Natural killer cell (primary cell): ENCODE data around the gene FAAP24. TPM values are rescaled to one million over a fixed set of nuclear protein-coding genes. Genes with fewer than 3 reads are reported as not detected.

Source experiments
- ATAC-seq, 3 donors: fragments of 150-1000 bp in 2 of 3; fragments of 200-7000 bp in 1 of 3; cut with Tn5 transposase; 1 replicate in 1 of 3; 2 replicates in 2 of 3; pipeline ENCODE4 v1.10.0; 2021; ENCODE audit warnings: mild to moderate bottlenecking in 2 of 3, moderate library complexity in 2 of 3
- DNase-seq, 2 donors: peaks; one replicate each; pipeline versions ENCODE4 v3.0.0 to v3.0.0-alpha.2; 2013 to 2021; ENCODE audit warnings: mixed read lengths in 1 of 2
- H3K27ac ChIP-seq: one replicate; pipeline ENCODE4 v1.5.1; 2013; ENCODE audit warnings: mild to moderate bottlenecking, low read length
- H3K27me3 ChIP-seq: one replicate; pipeline ENCODE4 v1.6.1; 2013; ENCODE audit warnings: low read length; ENCODE audit not compliant: control insufficient read depth, insufficient read depth
- H3K36me3 ChIP-seq: one replicate; pipeline ENCODE4 v1.6.1; 2013; ENCODE audit warnings: low read length; ENCODE audit not compliant: control insufficient read depth, insufficient read depth
- H3K4me1 ChIP-seq: one replicate; pipeline ENCODE4 v1.6.1; 2013; ENCODE audit warnings: low read length; ENCODE audit not compliant: control insufficient read depth, insufficient read depth
- H3K4me3 ChIP-seq: one replicate; pipeline ENCODE4 v1.5.1; 2013; ENCODE audit warnings: low read length
- H3K9me3 ChIP-seq: one replicate; pipeline ENCODE4 v1.6.1; 2013; ENCODE audit warnings: low read length; ENCODE audit not compliant: control insufficient read depth, insufficient read depth
- H3K27ac Mint-ChIP-seq, 2 donors: one replicate each; pipeline ENCODE4 v1.8.0; 2022; ENCODE audit warnings: mild to moderate bottlenecking in 2 of 2, mixed read lengths in 2 of 2, moderate library complexity in 1 of 2
- H3K27me3 Mint-ChIP-seq, 2 donors: one replicate each; pipeline ENCODE4 v1.8.0; 2022; ENCODE audit warnings: low read depth in 2 of 2, mixed read lengths in 2 of 2
- H3K36me3 Mint-ChIP-seq: one replicate; pipeline ENCODE4 v1.8.0; 2022; ENCODE audit warnings: mixed read lengths
- H3K4me1 Mint-ChIP-seq, 2 donors: one replicate each; pipeline ENCODE4 v1.8.0; 2022; ENCODE audit warnings: mixed read lengths in 2 of 2
- H3K4me3 Mint-ChIP-seq: one replicate; pipeline ENCODE4 v1.8.0; 2022; ENCODE audit warnings: mild to moderate bottlenecking, moderate library complexity, mixed read lengths
- H3K9me3 Mint-ChIP-seq, 2 donors: one replicate each; pipeline ENCODE4 v1.8.0; 2022; ENCODE audit warnings: mixed read lengths in 2 of 2
- WGBS: methylation state at CpG from one replicate; pipeline ENCODE4 v1.1.7; 2013; ENCODE audit warnings: missing lambda C conversion rate; ENCODE audit not compliant: insufficient coverage; 5-methylcytosine and 5-hydroxymethylcytosine counted together
- intact Hi-C: fragments of 100-400 bp; cut with micrococcal nuclease; formaldehyde crosslinking; loops from one replicate; pipeline ENCODE4 v1.14.2; 2022
- total RNA-seq, 4 donors: library from RNA; stranded (reverse); fragments of 120-200 nt in 1 of 4; gene quantifications; one replicate each; pipeline versions ENCODE4 v1.2.3 to v1.2.4, GENCODE V29; 2013 to 2022
- TF ChIP-seq, protein P1 (sequence below): fragments of 200-600 bp; IDR thresholded peaks from one replicate; pipeline ENCODE4 v1.8.0; 2022; ENCODE audit warnings: antibody characterized with exemption

FAAP24 gene
- total RNA-seq, 3 donors from 2014 or later (not counting 1 experiment from before 2014, with no cell fraction given), result 1.8 to 4.1 (median 2.3) TPM

DNA sequence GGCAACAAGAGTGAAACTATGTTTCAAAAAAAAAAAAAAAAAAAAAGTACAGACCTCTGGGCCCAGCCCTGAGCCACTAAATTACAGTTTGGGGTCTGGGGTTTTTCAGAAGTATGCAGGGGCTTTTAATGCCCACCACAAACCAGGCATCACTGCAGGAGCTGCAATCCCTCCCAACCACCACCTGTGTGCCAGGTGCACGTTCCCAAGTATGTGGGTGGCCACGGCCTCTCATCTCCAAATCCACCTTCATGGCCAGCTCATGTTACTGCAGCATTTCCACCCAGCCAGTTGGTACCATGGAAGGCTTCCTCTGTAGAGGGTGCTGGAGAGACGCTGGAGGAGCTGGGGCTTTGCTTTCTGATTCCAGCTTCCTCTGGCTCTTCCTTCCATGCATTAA is 26.8 kb upstream of the FAAP24 start:
- peaks cover 15% of the 10 kb centered on the region for H3K36me3 ChIP-seq
- H3K4me3 ChIP-seq, result no peak overlapping the region
- TF ChIP-seq, protein P1, sequence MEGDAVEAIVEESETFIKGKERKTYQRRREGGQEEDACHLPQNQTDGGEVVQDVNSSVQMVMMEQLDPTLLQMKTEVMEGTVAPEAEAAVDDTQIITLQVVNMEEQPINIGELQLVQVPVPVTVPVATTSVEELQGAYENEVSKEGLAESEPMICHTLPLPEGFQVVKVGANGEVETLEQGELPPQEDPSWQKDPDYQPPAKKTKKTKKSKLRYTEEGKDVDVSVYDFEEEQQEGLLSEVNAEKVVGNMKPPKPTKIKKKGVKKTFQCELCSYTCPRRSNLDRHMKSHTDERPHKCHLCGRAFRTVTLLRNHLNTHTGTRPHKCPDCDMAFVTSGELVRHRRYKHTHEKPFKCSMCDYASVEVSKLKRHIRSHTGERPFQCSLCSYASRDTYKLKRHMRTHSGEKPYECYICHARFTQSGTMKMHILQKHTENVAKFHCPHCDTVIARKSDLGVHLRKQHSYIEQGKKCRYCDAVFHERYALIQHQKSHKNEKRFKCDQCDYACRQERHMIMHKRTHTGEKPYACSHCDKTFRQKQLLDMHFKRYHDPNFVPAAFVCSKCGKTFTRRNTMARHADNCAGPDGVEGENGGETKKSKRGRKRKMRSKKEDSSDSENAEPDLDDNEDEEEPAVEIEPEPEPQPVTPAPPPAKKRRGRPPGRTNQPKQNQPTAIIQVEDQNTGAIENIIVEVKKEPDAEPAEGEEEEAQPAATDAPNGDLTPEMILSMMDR, result no peak
- 65% methylated on average over 3 of the region's 3 CpGs for WGBS
- intact Hi-C loops, result no loop called here
- no peak for DNase-seq
- H3K27me3 ChIP-seq, result no peaks in the 10 kb centered on the region
- ATAC-seq, result no peak
- no peaks in the 10 kb centered on the region for H3K9me3 ChIP-seq
- no peak overlapping the region for H3K4me3 Mint-ChIP-seq
- no peaks in the 10 kb centered on the region for H3K4me1 Mint-ChIP-seq
- no peaks in the 10 kb centered on the region for H3K36me3 Mint-ChIP-seq
- no peak overlapping the region for H3K27ac ChIP-seq
- no peaks in the 10 kb centered on the region for H3K27me3 Mint-ChIP-seq
- no peaks in the 10 kb centered on the region for H3K4me1 ChIP-seq
- H3K27ac Mint-ChIP-seq, result no peak overlapping the region
- H3K9me3 Mint-ChIP-seq, result no peaks in the 10 kb centered on the region

DNA sequence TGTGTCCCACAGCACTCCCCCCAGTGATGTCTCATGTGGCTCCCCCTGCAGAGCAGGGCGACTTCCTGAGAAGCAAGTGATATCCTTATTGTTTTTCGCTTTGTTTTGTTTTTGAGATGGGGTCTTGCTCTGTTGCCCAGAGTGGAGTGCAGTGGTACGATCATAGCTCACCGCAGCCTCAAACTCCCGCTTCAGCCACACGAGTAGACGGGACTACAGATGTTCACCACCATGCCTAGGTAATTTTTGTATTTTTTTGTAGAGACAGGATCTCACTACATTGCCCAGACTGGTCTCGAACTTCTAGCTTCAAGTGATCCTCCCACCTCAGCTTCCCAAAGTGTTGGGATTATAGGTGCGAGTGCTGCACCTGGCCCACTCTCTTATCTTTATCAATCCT is 5.3 kb upstream of the FAAP24 start:
- intact Hi-C loops, result no loop called here
- no peak overlapping the region for H3K27ac Mint-ChIP-seq

DNA sequence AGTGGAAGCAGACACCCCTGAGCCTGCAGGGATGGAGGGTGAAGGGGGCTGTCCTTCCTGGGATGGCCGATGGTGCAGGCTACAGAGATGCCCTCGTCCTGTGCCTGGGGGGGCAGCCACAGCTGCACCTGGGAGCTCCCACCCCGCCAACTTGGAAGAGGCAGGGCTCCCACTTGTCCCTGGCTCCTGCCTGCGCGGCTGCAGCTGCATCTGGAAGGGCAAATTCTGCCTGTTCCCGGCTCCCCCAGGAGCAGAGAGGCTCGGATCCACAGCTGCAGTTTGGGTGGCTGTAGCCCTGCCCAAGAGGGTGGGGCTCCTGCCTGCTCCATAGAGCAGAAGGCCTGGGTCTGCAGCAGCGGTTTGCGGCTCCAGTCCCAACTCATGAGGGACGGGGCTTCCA is 2.5 kb upstream of the FAAP24 start:
- Mint-ChIP-seq H3K27me3 (no peaks in the 10 kb centered on the region), H3K27ac (no peak overlapping the region), H3K4me1 (peaks cover 0 to 16% of the 10 kb centered on the region in 2 donors), H3K4me3 (no peak overlapping the region), H3K9me3 (no peaks in the 10 kb centered on the region), H3K36me3 (no peaks in the 10 kb centered on the region)
- H3K9me3 ChIP-seq, result no peaks in the 10 kb centered on the region
- intact Hi-C loops, result no loop called here
- H3K27me3 ChIP-seq, result no peaks in the 10 kb centered on the region
- H3K36me3 ChIP-seq, result peaks cover 2% of the 10 kb centered on the region
- no peak overlapping the region for H3K27ac ChIP-seq
- TF ChIP-seq, protein P1, result no peak
- peaks cover 14% of the 10 kb centered on the region for H3K4me1 ChIP-seq
- ATAC-seq (no peak), DNase-seq (no peak)
- H3K4me3 ChIP-seq, result no peak overlapping the region
- WGBS, result 96% methylated on average over 10 of the region's 10 CpGs

More for the DNA sequence above, 5.3 kb upstream of the FAAP24 start:
- TF ChIP-seq, protein P1, result no peak
- Histone ChIP-seq H3K36me3 (peaks cover 7% of the 10 kb centered on the region), H3K9me3 (no peaks in the 10 kb centered on the region), H3K4me1 (peaks cover 8% of the 10 kb centered on the region), H3K27ac (no peak overlapping the region), H3K4me3 (no peak overlapping the region), H3K27me3 (no peaks in the 10 kb centered on the region)
- 98% methylated on average over 9 of the region's 9 CpGs for WGBS
- DNase-seq, result no peak
- Mint-ChIP-seq H3K9me3 (no peaks in the 10 kb centered on the region), H3K27me3 (no peaks in the 10 kb centered on the region), H3K4me3 (no peak overlapping the region), H3K36me3 (no peaks in the 10 kb centered on the region), H3K4me1 (peaks cover 0 to 14% of the 10 kb centered on the region in 2 donors)
- no peak for ATAC-seq

DNA sequence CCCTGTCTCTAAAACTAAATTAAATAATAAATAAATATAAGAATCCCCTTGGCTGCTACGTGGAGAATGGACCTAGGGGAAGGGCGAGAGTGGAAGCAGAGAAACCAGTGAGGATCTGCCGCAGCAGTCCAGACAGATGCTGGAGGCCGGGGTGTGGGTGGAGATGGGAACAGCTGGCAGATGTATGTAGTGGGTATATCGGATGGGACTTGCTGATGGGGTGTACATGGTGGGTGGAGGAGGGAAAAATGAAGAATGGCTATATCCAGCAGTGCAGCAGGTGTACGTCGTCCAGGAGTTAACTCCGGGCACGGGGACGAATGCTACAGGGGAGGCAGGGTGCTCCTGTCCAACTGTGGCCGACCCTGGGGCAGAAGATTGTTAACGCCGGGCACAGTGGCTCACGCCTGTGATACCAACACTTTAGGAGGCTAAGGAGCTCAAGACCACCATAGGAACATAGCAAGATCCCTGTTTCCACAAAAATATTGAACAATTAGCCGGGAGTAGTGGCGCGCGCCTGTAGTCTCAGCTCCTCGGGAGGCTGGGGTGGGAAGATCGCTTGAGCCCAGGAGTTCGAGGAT is 938 bp upstream of the FAAP24 start:
- H3K4me1 ChIP-seq, result peaks cover 14% of the 10 kb centered on the region
- Mint-ChIP-seq H3K36me3 (no peaks in the 10 kb centered on the region), H3K9me3 (no peaks in the 10 kb centered on the region), H3K4me1 (peaks cover 0 to 16% of the 10 kb centered on the region in 2 donors), H3K27ac (peak overlapping the region; percentile 91 to 94), H3K27me3 (no peaks in the 10 kb centered on the region), H3K4me3 (peak overlapping the region; percentile 99)
- DNase-seq, result peak in 1 of 2 donors; percentile 5
- H3K27me3 ChIP-seq, result no peaks in the 10 kb centered on the region
- WGBS, result 43% methylated on average over 21 of the region's 21 CpGs
- no peak for ATAC-seq
- H3K4me3 ChIP-seq, result peak overlapping the region; percentile 67
- H3K36me3 ChIP-seq, result no peaks in the 10 kb centered on the region
- TF ChIP-seq, protein P1, result no peak
- no peak overlapping the region for H3K27ac ChIP-seq
- H3K9me3 ChIP-seq, result no peaks in the 10 kb centered on the region
- intact Hi-C loops, result loop anchor here (10.0 kb wide), 1 partner anchor 154 kb away; no protein-coding TSS in a partner anchor
